HL-60 (cell line): ENCODE data around the gene WWOX.

Source experiments
- DNase-seq, 2 experiments: peaks; one replicate each; pipeline ENCODE4 v3.0.0-alpha.2; 2010 to 2020; ENCODE audit warnings: low read depth in 1 of 2, low spot score in 1 of 2
- H3K27ac ChIP-seq: fragments of 250-450 bp; sonication (Bioruptor Pico); replicated peaks from 2 replicates; pipeline ENCODE4 v1.5.1; 2020; ENCODE audit warnings: mild to moderate bottlenecking, moderate library complexity
- H3K27me3 ChIP-seq: fragments of 250-450 bp; sonication (Bioruptor Pico); 2 replicates; pipeline ENCODE4 v1.5.1; 2021; ENCODE audit warnings: mild to moderate bottlenecking, moderate library complexity; ENCODE audit not compliant: insufficient read depth, poor library complexity, severe bottlenecking
- H3K4me3 ChIP-seq: replicated peaks from 2 replicates; pipeline ENCODE4 v1.5.1; 2011; ENCODE audit warnings: mild to moderate bottlenecking, control low read depth, low read length; ENCODE audit not compliant: insufficient read depth
- CTCF ChIP-seq: IDR thresholded peaks from one replicate; pipeline ENCODE4 v1.5.1; 2011; ENCODE audit warnings: low read length, control low read depth, inconsistent platforms; ENCODE audit not compliant: insufficient read depth
- GABPA ChIP-seq: IDR thresholded peaks from 2 replicates; pipeline ENCODE4 v1.6.1; 2012; ENCODE audit warnings: low read depth
- POLR2AphosphoS5 ChIP-seq: IDR thresholded peaks from 2 replicates; pipeline ENCODE4 v1.6.1; 2012; ENCODE audit warnings: low read depth
- REST ChIP-seq: IDR thresholded peaks from 2 replicates; pipeline ENCODE4 v1.6.1; 2012; ENCODE audit warnings: low read depth; ENCODE audit not compliant: insufficient replicate concordance
- SPI1 ChIP-seq: IDR thresholded peaks from 2 replicates; pipeline ENCODE4 v1.6.1; 2012; ENCODE audit warnings: low read depth, mild to moderate bottlenecking, borderline replicate concordance

The WWOX gene

GRCh38 chr16:78225919-78226318 is 126.5 kb downstream of the WWOX start:
- no peak for DNase-seq
- Histone ChIP-seq H3K27me3 (peaks cover 3% of the 10 kb centered on the region), H3K27ac (no peak overlapping the region), H3K4me3 (no peak overlapping the region)
- TF ChIP-seq GABPA: no peak
- no peak for TF ChIP-seq SPI1
- no peak for TF ChIP-seq REST
- no peak for TF ChIP-seq CTCF
- TF ChIP-seq POLR2AphosphoS5: no peak

GRCh38 chr16:78227855-78228254 is 128.4 kb downstream of the WWOX start:
- H3K4me3 ChIP-seq: no peak overlapping the region
- TF ChIP-seq REST: no peak
- no peak for TF ChIP-seq SPI1
- TF ChIP-seq CTCF: no peak
- TF ChIP-seq GABPA: no peak
- TF ChIP-seq POLR2AphosphoS5: no peak
- no peak overlapping the region for H3K27ac ChIP-seq
- peaks cover 3% of the 10 kb centered on the region for H3K27me3 ChIP-seq
- no peak for DNase-seq

DNA sequence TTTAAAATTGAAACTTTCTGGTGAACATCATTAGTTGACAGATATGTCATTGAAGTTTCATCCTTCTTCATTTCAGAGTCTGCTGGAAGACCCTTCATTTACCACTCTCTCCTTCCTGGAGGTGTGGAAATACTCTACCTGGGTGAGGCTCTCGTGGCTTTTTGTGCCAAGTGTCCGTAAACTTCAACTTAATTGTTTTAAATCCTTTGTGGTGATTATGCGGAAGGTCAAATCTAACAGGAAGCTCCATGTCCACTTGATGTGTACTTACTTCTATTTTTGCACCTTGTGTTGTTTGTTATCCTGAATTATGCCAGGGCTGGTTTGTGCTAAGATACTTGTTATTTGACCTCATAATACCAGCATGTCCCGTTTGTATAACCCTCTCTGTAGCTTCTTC is 129.2 kb downstream of the WWOX start:
- peaks cover 3% of the 10 kb centered on the region for H3K27me3 ChIP-seq
- no peak overlapping the region for H3K27ac ChIP-seq
- TF ChIP-seq SPI1: no peak
- TF ChIP-seq POLR2AphosphoS5: no peak
- TF ChIP-seq GABPA: no peak
- no peak for TF ChIP-seq REST
- TF ChIP-seq CTCF: no peak
- DNase-seq: no peak
- no peak overlapping the region for H3K4me3 ChIP-seq
